HepG2 (cell line): ENCODE results near the gene GALR2. TPM values are rescaled to one million over a fixed set of nuclear protein-coding genes. Genes with fewer than 3 reads are reported as not detected.

Experiments
- ATAC-seq: fragments of 200-7000 bp; cut with Tn5 transposase; 3 replicates; pipeline ENCODE4 v1.9.1; 2020; ENCODE audit warnings: mild to moderate bottlenecking, moderate library complexity
- BruUV-seq: library from RNA; stranded (reverse); fragments of 400-500 nt; replicated peaks from 2 replicates; lab custom pipeline; 2021; lab: Mats Ljungman, UMichigan
- CTCF ChIA-PET: fragments of 300-600 bp; formaldehyde crosslinking; extraction: SDS; loops from one replicate; lab custom pipeline; 2021; ENCODE audit warnings: low total read pairs, inconsistent platforms, low intra/inter-chr PET ratio; lab: Yijun Ruan, JAX
- POLR2A ChIA-PET: fragments of 350-600 bp; sonication (Branson Sonifier 250); formaldehyde crosslinking; loops from one replicate; lab custom pipeline; 2020; ENCODE audit warnings: antibody characterized with exemption, inconsistent platforms; lab: Yijun Ruan, JAX
- DNase-seq: peaks from one replicate; pipeline ENCODE4 v3.0.0-alpha.2; 2015; ENCODE audit warnings: low spot score
- FAIRE-seq: peaks from 3 replicates; lab custom pipeline; 2011; peaks lifted over from hg19 to GRCh38; lab: Jason Lieb, UNC
- H2AFZ ChIP-seq: one replicate; pipeline ENCODE4 v1.6.1; 2011; ENCODE audit warnings: low read length, inconsistent platforms
- H3K27ac ChIP-seq: fragments of 300-600 bp; 3 replicates; pipeline ENCODE4 v1.8.0; 2011; ENCODE audit warnings: mixed run types, mild to moderate bottlenecking, mixed read lengths, low read length, inconsistent platforms; ENCODE audit not compliant: insufficient read depth; ENCODE audit errors: extremely low read length
- H3K27me3 ChIP-seq, 2 experiments: fragments of 200-600 bp in 1 of 2; 2 replicates in 1 of 2; 3 replicates in 1 of 2; pipeline versions ENCODE4 v1.6.0 to v1.8.0; 2011; ENCODE audit warnings: low read length in 2 of 2, mild to moderate bottlenecking in 2 of 2, moderate library complexity in 2 of 2, inconsistent platforms in 1 of 2; ENCODE audit not compliant: insufficient read depth in 2 of 2, control insufficient read depth in 1 of 2
- H3K36me3 ChIP-seq, 2 experiments: fragments of 200-600 bp in 1 of 2; replicated peaks in 1 of 2; 2 replicates in 1 of 2; 3 replicates in 1 of 2; pipeline versions ENCODE4 v1.5.1 to v1.8.0; 2011; ENCODE audit warnings: low read length in 2 of 2, inconsistent platforms in 1 of 2; ENCODE audit not compliant: insufficient read depth in 2 of 2, control insufficient read depth in 1 of 2
- H3K4me1 ChIP-seq: 2 replicates; pipeline ENCODE4 v1.5.1; 2012; ENCODE audit warnings: low read length, inconsistent platforms; ENCODE audit not compliant: insufficient read depth
- H3K4me2 ChIP-seq: 2 replicates; pipeline ENCODE4 v1.6.0; 2011; ENCODE audit warnings: low read depth, low read length, inconsistent platforms
- H3K4me3 ChIP-seq, 3 experiments: fragments of 200-600 bp in 1 of 3; sonication (generic), shearing (Covaris generic) in 1 of 3; replicated peaks in 1 of 3; 2 replicates each; pipeline ENCODE4 v1.5.1; 2011 to 2016; ENCODE audit warnings: low read length in 3 of 3, inconsistent platforms in 2 of 3, low read depth in 2 of 3, mild to moderate bottlenecking in 2 of 3, control low read depth in 1 of 3, mixed read lengths in 1 of 3; ENCODE audit not compliant: insufficient read depth in 1 of 3
- H3K79me2 ChIP-seq: one replicate; pipeline ENCODE4 v1.6.1; 2011; ENCODE audit warnings: low read length, inconsistent platforms; ENCODE audit not compliant: insufficient read depth
- H3K9ac ChIP-seq: 2 replicates; pipeline ENCODE4 v1.6.0; 2011; ENCODE audit warnings: mild to moderate bottlenecking, low read depth, low read length, inconsistent platforms; ENCODE audit not compliant: insufficient read depth
- H3K9me3 ChIP-seq: 2 replicates; pipeline ENCODE4 v1.5.1; 2012; ENCODE audit warnings: mild to moderate bottlenecking, low read length
- H4K20me1 ChIP-seq: 2 replicates; pipeline ENCODE4 v1.6.0; 2011; ENCODE audit warnings: inconsistent platforms, mild to moderate bottlenecking, low read length, moderate library complexity; ENCODE audit not compliant: insufficient read depth
- AKAP8 ChIP-seq: sonication (generic); formaldehyde crosslinking; IDR thresholded peaks from 2 replicates; pipeline ENCODE4 v1.5.1; 2020; ENCODE audit warnings: mild to moderate bottlenecking, missing genetic modification reagents
- FOXA1 ChIP-seq, 2 experiments: fragments of 450-650 bp in 1 of 2; sonication (generic) in 1 of 2; formaldehyde crosslinking in 1 of 2; IDR thresholded peaks; 2 replicates each; pipeline versions ENCODE4 v1.4.0 to v1.6.1; 2016 to 2020; ENCODE audit warnings: missing genetic modification reagents in 1 of 2
- FOXJ3 ChIP-seq: sonication (generic); formaldehyde crosslinking; IDR thresholded peaks from 2 replicates; pipeline ENCODE4 v1.4.0; 2020; ENCODE audit warnings: missing genetic modification reagents, mild to moderate bottlenecking, borderline replicate concordance
- HOXA9 ChIP-seq: sonication (generic); formaldehyde crosslinking; IDR thresholded peaks from 2 replicates; pipeline ENCODE4 v1.8.1; 2022; ENCODE audit warnings: missing genetic modification reagents, mild to moderate bottlenecking, moderate library complexity, borderline replicate concordance
- KAT7 ChIP-seq: IDR thresholded peaks from 2 replicates; pipeline ENCODE4 v1.6.1; 2018; ENCODE audit warnings: borderline replicate concordance, missing compliant biosample characterization
- KMT2B ChIP-seq: IDR thresholded peaks from 2 replicates; pipeline ENCODE4 v1.6.1; 2016; ENCODE audit warnings: missing genetic modification reagents, missing compliant biosample characterization
- SNAPC2 ChIP-seq: sonication (generic); formaldehyde crosslinking; IDR thresholded peaks from 2 replicates; pipeline ENCODE4 v1.8.1; 2022; ENCODE audit warnings: mild to moderate bottlenecking, missing genetic modification reagents
- ZNF468 ChIP-seq: sonication (generic); formaldehyde crosslinking; IDR thresholded peaks from 2 replicates; pipeline ENCODE4 v1.8.0; 2022; ENCODE audit warnings: mild to moderate bottlenecking, moderate library complexity, missing genetic modification reagents
- ZNF501 ChIP-seq: sonication (generic); formaldehyde crosslinking; IDR thresholded peaks from 2 replicates; pipeline ENCODE4 v1.5.1; 2020; ENCODE audit warnings: mild to moderate bottlenecking, moderate library complexity, missing genetic modification reagents
- ZNF546 ChIP-seq: sonication (generic); formaldehyde crosslinking; conservative IDR thresholded peaks from 2 replicates; pipeline ENCODE4 v1.8.1; 2023; ENCODE audit warnings: mild to moderate bottlenecking, missing genetic modification reagents
- ZNF777 ChIP-seq: sonication (generic); formaldehyde crosslinking; IDR thresholded peaks from 2 replicates; pipeline ENCODE4 v1.4.0; 2020; ENCODE audit warnings: missing genetic modification reagents
- WGBS: methylation state at CpG from one replicate; pipeline ENCODE4 v1.1.6; 2017; ENCODE audit warnings: low lambda C conversion rate; 5-methylcytosine and 5-hydroxymethylcytosine counted together
- in situ Hi-C: cut with HindIII; loops from 2 replicates; pipeline ENCODE4 v1.10.0; 2017; ENCODE audit warnings: low pct_unique_long_range_greater_than_20kb; ENCODE audit not compliant: extremely low pct_ligation_motif_present
- intact Hi-C: fragments of 100-400 bp; cut with micrococcal nuclease; formaldehyde crosslinking; loops from one replicate; pipeline ENCODE4 v1.10.0; 2022; ENCODE audit not compliant: unreplicated experiment
- polyA plus RNA-seq, 8 experiments: library from polyadenylated mRNA; depleted of rRNA in 3 of 8; stranded (reverse) in 7 of 8; unstranded in 1 of 8; fragments of >200 nt; fragmentation: Illumina TruSeq in 4 of 8; extraction: Trizol in 4 of 8; gene quantifications; 2 replicates each; pipeline versions ENCODE4 v1.2.1 to v1.2.3, GENCODE V29; 2011 to 2016; ENCODE audit warnings: low read depth in 4 of 8, missing spikeins in 1 of 8, mixed read lengths in 1 of 8; ENCODE audit not compliant: insufficient read depth in 1 of 8
- total RNA-seq, 5 experiments: library from RNA; depleted of rRNA; stranded (reverse); fragments of >200 nt; fragmentation: Illumina TruSeq; extraction: Trizol; gene quantifications; 2 replicates each; pipeline ENCODE4 v1.2.3, GENCODE V29; 2016; ENCODE audit warnings: low read depth in 1 of 5
- TF ChIP-seq, protein P1 (sequence below): sonication (generic); formaldehyde crosslinking; IDR thresholded peaks from 2 replicates; pipeline ENCODE4 v1.8.1; 2022; ENCODE audit warnings: low read depth, mild to moderate bottlenecking, missing genetic modification reagents
- TF ChIP-seq, protein P2 (sequence below): IDR thresholded peaks from 2 replicates; pipeline ENCODE4 v1.6.1; 2016; ENCODE audit warnings: low read depth, borderline replicate concordance
- TF ChIP-seq, protein P3 (sequence below): sonication (generic); formaldehyde crosslinking; IDR thresholded peaks from 2 replicates; pipeline ENCODE4 v1.4.0; 2020; ENCODE audit warnings: missing genetic modification reagents, borderline replicate concordance

The GALR2 gene
- total and polyA plus RNA-seq, 2 of the 13 experiments (the other 11 are each of a cell fraction or from before 2014, with no cell fraction given), result 0.48 to 0.58 TPM

DNA sequence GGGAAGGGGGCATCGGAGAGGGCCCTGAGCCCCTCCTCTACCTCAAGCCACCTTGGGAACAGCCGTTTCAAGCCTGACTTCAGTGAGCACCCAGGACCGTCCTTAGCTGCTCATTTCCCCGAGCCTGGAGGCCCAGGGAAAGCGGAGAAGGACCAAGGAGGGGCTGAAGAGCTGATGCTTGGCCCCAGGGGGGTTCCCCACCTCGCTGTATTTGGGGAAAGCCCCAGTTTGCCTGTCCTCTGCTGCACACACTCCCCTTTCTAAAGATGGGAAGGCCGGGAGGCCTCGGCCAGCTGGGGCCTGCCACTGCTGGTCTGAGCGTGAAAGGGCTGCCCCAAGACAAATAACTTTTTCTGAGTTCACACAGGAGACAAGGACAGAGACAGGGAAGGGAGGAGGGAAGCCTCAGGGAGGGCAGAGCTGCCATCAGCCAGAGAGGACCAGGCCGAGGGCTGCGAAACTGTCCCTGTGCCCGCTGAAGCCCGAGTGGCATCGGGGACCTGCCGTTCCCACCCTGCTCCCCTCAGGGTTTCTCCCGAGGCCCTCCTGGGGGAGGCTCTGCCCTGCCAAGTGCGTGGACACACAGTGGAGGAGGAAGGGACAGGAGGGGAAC, 16.0 kb downstream of the GALR2 start:
- H3K27me3 ChIP-seq, result no peaks in the 10 kb centered on the region
- ChIA-PET POLR2A (interaction anchor here (1.5 kb wide), 1 partner anchor 13 kb away, joined by 5 read pairs; the partner anchor contains the start of gene EXOC7), CTCF (no interaction called here)
- no peak overlapping the region for H2AFZ ChIP-seq
- no peaks in the 10 kb centered on the region for H3K9me3 ChIP-seq
- no peak overlapping the region for H3K4me3 ChIP-seq
- DNase-seq (no peak), ATAC-seq (no peak), FAIRE-seq (no peak)
- in situ Hi-C loops (no loop called here), intact Hi-C loops (no loop called here)
- H3K4me1 ChIP-seq, result no peaks in the 10 kb centered on the region
- no TSS peak for BruUV-seq
- no peaks in the 10 kb centered on the region for H4K20me1 ChIP-seq
- no peak overlapping the region for H3K4me2 ChIP-seq
- WGBS, result 96% methylated on average over 17 of the region's 17 CpGs
- TF ChIP-seq ZNF777 (CRISPR knock-in tag), result no peak
- TF ChIP-seq SNAPC2 (CRISPR knock-in tag), result no peak
- TF ChIP-seq HOXA9 (CRISPR knock-in tag), result no peak
- TF ChIP-seq, protein P1, sequence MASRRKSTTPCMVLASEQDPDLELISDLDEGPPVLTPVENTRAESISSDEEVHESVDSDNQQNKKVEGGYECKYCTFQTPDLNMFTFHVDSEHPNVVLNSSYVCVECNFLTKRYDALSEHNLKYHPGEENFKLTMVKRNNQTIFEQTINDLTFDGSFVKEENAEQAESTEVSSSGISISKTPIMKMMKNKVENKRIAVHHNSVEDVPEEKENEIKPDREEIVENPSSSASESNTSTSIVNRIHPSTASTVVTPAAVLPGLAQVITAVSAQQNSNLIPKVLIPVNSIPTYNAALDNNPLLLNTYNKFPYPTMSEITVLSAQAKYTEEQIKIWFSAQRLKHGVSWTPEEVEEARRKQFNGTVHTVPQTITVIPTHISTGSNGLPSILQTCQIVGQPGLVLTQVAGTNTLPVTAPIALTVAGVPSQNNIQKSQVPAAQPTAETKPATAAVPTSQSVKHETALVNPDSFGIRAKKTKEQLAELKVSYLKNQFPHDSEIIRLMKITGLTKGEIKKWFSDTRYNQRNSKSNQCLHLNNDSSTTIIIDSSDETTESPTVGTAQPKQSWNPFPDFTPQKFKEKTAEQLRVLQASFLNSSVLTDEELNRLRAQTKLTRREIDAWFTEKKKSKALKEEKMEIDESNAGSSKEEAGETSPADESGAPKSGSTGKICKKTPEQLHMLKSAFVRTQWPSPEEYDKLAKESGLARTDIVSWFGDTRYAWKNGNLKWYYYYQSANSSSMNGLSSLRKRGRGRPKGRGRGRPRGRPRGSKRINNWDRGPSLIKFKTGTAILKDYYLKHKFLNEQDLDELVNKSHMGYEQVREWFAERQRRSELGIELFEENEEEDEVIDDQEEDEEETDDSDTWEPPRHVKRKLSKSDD (CRISPR knock-in tag), result no peak
- TF ChIP-seq FOXJ3 (CRISPR knock-in tag), result no peak
- TF ChIP-seq, protein P2, sequence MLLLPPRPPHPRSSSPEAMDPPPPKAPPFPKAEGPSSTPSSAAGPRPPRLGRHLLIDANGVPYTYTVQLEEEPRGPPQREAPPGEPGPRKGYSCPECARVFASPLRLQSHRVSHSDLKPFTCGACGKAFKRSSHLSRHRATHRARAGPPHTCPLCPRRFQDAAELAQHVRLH (CRISPR knock-in tag), result no peak
- TF ChIP-seq ZNF546 (CRISPR knock-in tag), result no peak
- no peak for TF ChIP-seq FOXA1 (IDR thresholded peaks at IDR 0.05)
- TF ChIP-seq FOXA1 (CRISPR knock-in tag; IDR thresholded peaks at IDR 0.05), result no peak
- TF ChIP-seq ZNF501, result no peak
- no peak for TF ChIP-seq KAT7 (CRISPR knock-in tag)
- no peak for TF ChIP-seq ZNF468
- TF ChIP-seq, protein P3, sequence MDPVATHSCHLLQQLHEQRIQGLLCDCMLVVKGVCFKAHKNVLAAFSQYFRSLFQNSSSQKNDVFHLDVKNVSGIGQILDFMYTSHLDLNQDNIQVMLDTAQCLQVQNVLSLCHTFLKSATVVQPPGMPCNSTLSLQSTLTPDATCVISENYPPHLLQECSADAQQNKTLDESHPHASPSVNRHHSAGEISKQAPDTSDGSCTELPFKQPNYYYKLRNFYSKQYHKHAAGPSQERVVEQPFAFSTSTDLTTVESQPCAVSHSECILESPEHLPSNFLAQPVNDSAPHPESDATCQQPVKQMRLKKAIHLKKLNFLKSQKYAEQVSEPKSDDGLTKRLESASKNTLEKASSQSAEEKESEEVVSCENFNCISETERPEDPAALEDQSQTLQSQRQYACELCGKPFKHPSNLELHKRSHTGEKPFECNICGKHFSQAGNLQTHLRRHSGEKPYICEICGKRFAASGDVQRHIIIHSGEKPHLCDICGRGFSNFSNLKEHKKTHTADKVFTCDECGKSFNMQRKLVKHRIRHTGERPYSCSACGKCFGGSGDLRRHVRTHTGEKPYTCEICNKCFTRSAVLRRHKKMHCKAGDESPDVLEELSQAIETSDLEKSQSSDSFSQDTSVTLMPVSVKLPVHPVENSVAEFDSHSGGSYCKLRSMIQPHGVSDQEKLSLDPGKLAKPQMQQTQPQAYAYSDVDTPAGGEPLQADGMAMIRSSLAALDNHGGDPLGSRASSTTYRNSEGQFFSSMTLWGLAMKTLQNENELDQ (CRISPR knock-in tag), result no peak
- no peak for TF ChIP-seq AKAP8 (CRISPR knock-in tag)
- no peak for TF ChIP-seq KMT2B (CRISPR knock-in tag)
- peaks cover 69 to 92% of the 10 kb centered on the region in 2 experiments for H3K36me3 ChIP-seq
- H3K9ac ChIP-seq, result no peak overlapping the region
- no peaks in the 10 kb centered on the region for H3K79me2 ChIP-seq
- H3K27ac ChIP-seq, result no peak overlapping the region
